DND-41 (cell line): ENCODE results near the gene PRKAB1.

Experiments
- ATAC-seq: fragments of 200-7000 bp; cut with Tn5 transposase; 3 replicates; pipeline ENCODE4 v1.9.1; 2021; ENCODE audit warnings: low read depth; ENCODE audit not compliant: insufficient read depth
- DNase-seq: peaks from one replicate; pipeline ENCODE4 v3.0.0-alpha.2; 2020
- H2AFZ ChIP-seq: 2 replicates; pipeline ENCODE4 v1.6.0; 2012; ENCODE audit warnings: low read depth, low read length
- H3K27ac ChIP-seq: 2 replicates; pipeline ENCODE4 v1.5.1; 2012; ENCODE audit warnings: low read length, inconsistent platforms
- H3K27me3 ChIP-seq: fragments of 200-600 bp; sonication (generic); 2 replicates; pipeline ENCODE4 v1.6.0; 2012; ENCODE audit warnings: low read length, mild to moderate bottlenecking, inconsistent platforms; ENCODE audit not compliant: insufficient read depth, poor library complexity
- H3K36me3 ChIP-seq: 2 replicates; pipeline ENCODE4 v1.5.1; 2012; ENCODE audit warnings: low read length, inconsistent platforms; ENCODE audit not compliant: insufficient read depth
- H3K4me1 ChIP-seq: 2 replicates; pipeline ENCODE4 v1.5.1; 2012; ENCODE audit warnings: mild to moderate bottlenecking, low read length; ENCODE audit not compliant: insufficient read depth
- H3K4me2 ChIP-seq: 2 replicates; pipeline ENCODE4 v1.6.0; 2012; ENCODE audit warnings: mild to moderate bottlenecking, moderate library complexity, low read length, inconsistent platforms; ENCODE audit not compliant: insufficient read depth
- H3K4me3 ChIP-seq, 2 experiments: fragments of 200-600 bp in 1 of 2; shearing (Covaris generic) in 1 of 2; 2 replicates each; pipeline ENCODE4 v1.5.1; 2012 to 2016; ENCODE audit warnings: inconsistent platforms in 2 of 2, low read length in 2 of 2, mild to moderate bottlenecking in 2 of 2, low read depth in 1 of 2, moderate library complexity in 1 of 2
- H3K79me2 ChIP-seq: 2 replicates; pipeline ENCODE4 v1.6.0; 2012; ENCODE audit warnings: low read length, inconsistent platforms; ENCODE audit not compliant: insufficient read depth
- H3K9ac ChIP-seq: 2 replicates; pipeline ENCODE4 v1.6.0; 2012; ENCODE audit warnings: low read depth, mild to moderate bottlenecking, inconsistent platforms, low read length, moderate library complexity
- H3K9me3 ChIP-seq: 2 replicates; pipeline ENCODE4 v1.5.1; 2012; ENCODE audit warnings: low read length, moderate library complexity, mild to moderate bottlenecking, inconsistent platforms; ENCODE audit not compliant: insufficient read depth, severe bottlenecking
- H4K20me1 ChIP-seq: 2 replicates; pipeline ENCODE4 v1.6.0; 2012; ENCODE audit warnings: low read length; ENCODE audit not compliant: insufficient read depth
- EZH2 ChIP-seq: IDR thresholded peaks from 3 replicates; pipeline ENCODE4 v1.6.1; 2012; ENCODE audit warnings: borderline replicate concordance, low read depth, mild to moderate bottlenecking, moderate library complexity, low read length, inconsistent platforms; ENCODE audit not compliant: severe bottlenecking
- TF ChIP-seq, protein P1 (sequence below): IDR thresholded peaks from 2 replicates; pipeline ENCODE4 v1.5.1; 2012; ENCODE audit warnings: borderline replicate concordance, low read length, moderate library complexity, mild to moderate bottlenecking; ENCODE audit not compliant: poor library complexity, severe bottlenecking; ENCODE audit errors: extremely low read depth

PRKAB1 gene

DNA sequence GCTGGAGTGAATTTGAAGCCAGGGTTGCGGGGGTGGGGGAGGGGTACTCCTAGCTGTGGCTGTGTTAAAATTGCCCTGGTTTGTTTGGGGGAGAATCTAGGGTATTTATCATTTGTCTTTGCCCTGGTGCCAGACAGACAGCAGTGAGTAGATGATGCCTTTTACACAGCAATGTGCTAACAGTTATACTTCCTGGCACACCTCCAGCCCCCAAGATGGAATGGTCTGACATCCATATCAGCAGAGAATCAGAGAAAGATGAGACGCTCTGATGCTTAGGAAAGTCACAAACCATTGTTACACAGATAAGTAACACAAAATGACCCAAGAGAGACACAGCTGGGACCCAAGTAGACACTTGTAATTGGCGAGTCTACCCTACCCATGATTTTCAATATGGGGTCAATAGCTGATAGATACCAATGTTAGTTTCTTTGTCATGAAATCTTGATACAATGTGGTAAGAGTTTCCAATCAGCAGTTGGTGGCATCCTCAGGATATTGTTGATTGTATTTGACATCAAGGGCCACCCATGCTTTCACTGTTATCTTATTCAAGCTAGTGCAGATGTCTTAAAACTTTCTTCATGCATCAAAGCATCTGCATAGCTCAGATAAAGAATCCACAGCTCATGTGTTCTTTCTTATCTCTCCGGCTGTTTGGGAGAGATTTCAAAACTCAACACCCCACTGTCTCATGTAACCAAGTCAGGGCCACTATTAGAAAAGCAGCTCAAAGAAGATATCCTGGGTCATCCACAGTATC is 2.6 kb upstream of the PRKAB1 start:
- no peak for ATAC-seq
- Histone ChIP-seq H2AFZ (0 out of 2 replicates have a peak overlapping the region, but pooled peaks have one; percentile 77), H3K9ac (no peak overlapping the region)

GRCh38 chr12:119666226-119666795 is 1.6 kb upstream of the PRKAB1 start:
- no peaks in the 10 kb centered on the region for H3K27me3 ChIP-seq
- peak overlapping the region; percentile 94 for H3K9ac ChIP-seq
- H3K79me2 ChIP-seq: peaks cover 34% of the 10 kb centered on the region
- ATAC-seq (no peak), DNase-seq (no peak)
- TF ChIP-seq, protein P1, sequence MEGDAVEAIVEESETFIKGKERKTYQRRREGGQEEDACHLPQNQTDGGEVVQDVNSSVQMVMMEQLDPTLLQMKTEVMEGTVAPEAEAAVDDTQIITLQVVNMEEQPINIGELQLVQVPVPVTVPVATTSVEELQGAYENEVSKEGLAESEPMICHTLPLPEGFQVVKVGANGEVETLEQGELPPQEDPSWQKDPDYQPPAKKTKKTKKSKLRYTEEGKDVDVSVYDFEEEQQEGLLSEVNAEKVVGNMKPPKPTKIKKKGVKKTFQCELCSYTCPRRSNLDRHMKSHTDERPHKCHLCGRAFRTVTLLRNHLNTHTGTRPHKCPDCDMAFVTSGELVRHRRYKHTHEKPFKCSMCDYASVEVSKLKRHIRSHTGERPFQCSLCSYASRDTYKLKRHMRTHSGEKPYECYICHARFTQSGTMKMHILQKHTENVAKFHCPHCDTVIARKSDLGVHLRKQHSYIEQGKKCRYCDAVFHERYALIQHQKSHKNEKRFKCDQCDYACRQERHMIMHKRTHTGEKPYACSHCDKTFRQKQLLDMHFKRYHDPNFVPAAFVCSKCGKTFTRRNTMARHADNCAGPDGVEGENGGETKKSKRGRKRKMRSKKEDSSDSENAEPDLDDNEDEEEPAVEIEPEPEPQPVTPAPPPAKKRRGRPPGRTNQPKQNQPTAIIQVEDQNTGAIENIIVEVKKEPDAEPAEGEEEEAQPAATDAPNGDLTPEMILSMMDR: no peak
- TF ChIP-seq EZH2: no peak
- no peaks in the 10 kb centered on the region for H3K9me3 ChIP-seq
- peak overlapping the region in 1 of 2 experiments; percentile 81; a peak in 2 of 4 replicates for H3K4me3 ChIP-seq
- H3K27ac ChIP-seq: peak overlapping the region; percentile 95
- H4K20me1 ChIP-seq: peaks cover 10% of the 10 kb centered on the region; the same call in 1 of the 2 replicates
- H2AFZ ChIP-seq: peak overlapping the region; percentile 77
- peaks cover 40% of the 10 kb centered on the region for H3K4me1 ChIP-seq
- peak overlapping the region; percentile 58 for H3K4me2 ChIP-seq
- peaks cover 20% of the 10 kb centered on the region for H3K36me3 ChIP-seq

More for the DNA sequence above, 2.6 kb upstream of the PRKAB1 start:
- Histone ChIP-seq H3K27me3 (no peaks in the 10 kb centered on the region), H3K4me1 (peaks cover 33% of the 10 kb centered on the region), H3K79me2 (peaks cover 24% of the 10 kb centered on the region), H3K4me3 (no peak overlapping the region), H4K20me1 (peaks cover 9% of the 10 kb centered on the region; the same call in 1 of the 2 replicates), H3K36me3 (peaks cover 13% of the 10 kb centered on the region), H3K9me3 (no peaks in the 10 kb centered on the region), H3K4me2 (no peak overlapping the region), H3K27ac (no peak overlapping the region)
- TF ChIP-seq, protein P1: no peak
- no peak for TF ChIP-seq EZH2
- DNase-seq: no peak

GRCh38 chr12:119666900-119667576 is 895 bp upstream of the PRKAB1 start:
- Histone ChIP-seq H3K27ac (peak overlapping the region; percentile 95), H3K79me2 (peaks cover 39% of the 10 kb centered on the region), H4K20me1 (peaks cover 10% of the 10 kb centered on the region; the same call in 1 of the 2 replicates), H3K4me3 (peak overlapping the region; percentile 28 to 81; a peak in 3 of 4 replicates), H3K4me2 (peak overlapping the region; percentile 58), H2AFZ (peak overlapping the region; percentile 77), H3K36me3 (peaks cover 27% of the 10 kb centered on the region), H3K27me3 (no peaks in the 10 kb centered on the region), H3K9ac (peak overlapping the region; percentile 94), H3K4me1 (peaks cover 40% of the 10 kb centered on the region), H3K9me3 (no peaks in the 10 kb centered on the region)
- TF ChIP-seq EZH2: no peak
- TF ChIP-seq, protein P1: no peak
- no peak; the same call in 2 of the 3 replicates for ATAC-seq
- no peak for DNase-seq
